ENCODE data around the gene G6PC3.
A peak's percentile ranks its signal among the peaks of the same experiment; 100 is the strongest.

The G6PC3 gene

GRCh38 chr17:44087319-44087718, 16.8 kb downstream of the G6PC3 start:
- Histone ChIP-seq H3K4me1 (ENCODE audit: control insufficient read depth, insufficient read depth, low read length) (peaks cover 10% of the 10 kb centered on the region), H3K36me3 (ENCODE audit: control insufficient read depth in 2 of 2, insufficient read depth in 1 of 2, low read length in 2 of 2) (peaks cover 8 to 56% of the 10 kb centered on the region in 2 experiments; a peak in 2 of 3 replicates), H3K4me3 (ENCODE audit: low read depth, low read length) (no peak overlapping the region), H3K27ac (ENCODE audit: extremely low read depth, low read depth, low read length) (peak overlapping the region; percentile 25; the same call in 1 of the 2 replicates), H3K9me3 (ENCODE audit: control insufficient read depth, insufficient read depth, low read depth, low read length) (no peaks in the 10 kb centered on the region)
- CTCF ChIA-PET: interaction anchor here (0.7 to 8.1 kb wide), 9 partner anchors 15 to 1174 kb away, joined by 3 to 98 read pairs (median 5); partner anchors contain the start of gene HDAC5
- TF ChIP-seq KLF17 (tag by site-specific recombination; IDR thresholded peaks at IDR 0.05) (peak; percentile 21), ZBTB26 (tag by site-specific recombination; optimal IDR thresholded peaks at IDR 0.05) (peak; percentile 5), ZNF248 (tag by site-specific recombination; IDR thresholded peaks at IDR 0.05) (no peak), ZNF792 (tag by site-specific recombination; IDR thresholded peaks at IDR 0.05) (no peak), ZNF544 (tag by site-specific recombination; IDR thresholded peaks at IDR 0.05) (no peak), ZNF140 (tag by site-specific recombination; IDR thresholded peaks at IDR 0.05) (no peak), ZBTB17 (tag by site-specific recombination; IDR thresholded peaks at IDR 0.05) (0 out of 2 replicates have a peak, but pooled peaks have one; percentile 47), ZNF184 (tag by site-specific recombination; IDR thresholded peaks at IDR 0.05) (no peak), GLIS2 (tag by site-specific recombination; IDR thresholded peaks at IDR 0.05) (peak; percentile 57; the same call in 1 of the 2 replicates), EGR2 (tag by site-specific recombination; IDR thresholded peaks at IDR 0.05; ENCODE audit: low read depth) (0 out of 2 replicates have a peak, but pooled peaks have one; percentile 5), BCL11B (tag by site-specific recombination; IDR thresholded peaks at IDR 0.05; ENCODE audit: low read depth) (no peak), ZNF513 (tag by site-specific recombination; IDR thresholded peaks at IDR 0.05) (peak; percentile 82), ZNF423 (tag by site-specific recombination; IDR thresholded peaks at IDR 0.05) (0 out of 2 replicates have a peak, but pooled peaks have one; percentile 30), PRDM10 (tag by site-specific recombination; IDR thresholded peaks at IDR 0.05) (peak; percentile 27; the same call in 1 of the 2 replicates), ZNF664 (tag by site-specific recombination; IDR thresholded peaks at IDR 0.05) (no peak), ZNF600 (tag by site-specific recombination; IDR thresholded peaks at IDR 0.05) (peak; percentile 22; the same call in 1 of the 2 replicates), ZIC2 (tag by site-specific recombination; IDR thresholded peaks at IDR 0.05) (peak; percentile 75), GLIS1 (tag by site-specific recombination; IDR thresholded peaks at IDR 0.05) (peak; percentile 90)
- TF ChIP-seq, protein P1, sequence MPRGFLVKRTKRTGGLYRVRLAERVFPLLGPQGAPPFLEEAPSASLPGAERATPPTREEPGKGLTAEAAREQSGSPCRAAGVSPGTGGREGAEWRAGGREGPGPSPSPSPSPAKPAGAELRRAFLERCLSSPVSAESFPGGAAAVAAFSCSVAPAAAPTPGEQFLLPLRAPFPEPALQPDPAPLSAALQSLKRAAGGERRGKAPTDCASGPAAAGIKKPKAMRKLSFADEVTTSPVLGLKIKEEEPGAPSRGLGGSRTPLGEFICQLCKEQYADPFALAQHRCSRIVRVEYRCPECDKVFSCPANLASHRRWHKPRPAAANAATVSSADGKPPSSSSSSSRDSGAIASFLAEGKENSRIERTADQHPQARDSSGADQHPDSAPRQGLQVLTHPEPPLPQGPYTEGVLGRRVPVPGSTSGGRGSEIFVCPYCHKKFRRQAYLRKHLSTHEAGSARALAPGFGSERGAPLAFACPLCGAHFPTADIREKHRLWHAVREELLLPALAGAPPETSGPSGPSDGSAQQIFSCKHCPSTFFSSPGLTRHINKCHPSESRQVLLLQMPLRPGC (tag by site-specific recombination; IDR thresholded peaks at IDR 0.05): 0 out of 2 replicates have a peak, but pooled peaks have one; percentile 2
- POLR2A ChIA-PET: interaction anchor here (0.7 to 2.4 kb wide), 13 partner anchors 8 to 237 kb away, joined by 3 to 13 read pairs (median 4); partner anchors contain the start of genes G6PC3, HDAC5, LSM12 and SLC25A39
